ENCODE measurements around the gene NTNG1.

Gene NTNG1

GRCh38 chr1:107171333-107171732, 30.5 kb downstream of the NTNG1 start:
- Histone ChIP-seq H3K27ac (ENCODE audit: low read length) (no peak overlapping the region), H3K9ac (ENCODE audit: low read length) (no peak overlapping the region), H3F3A (ENCODE audit: insufficient read depth, low read length) (no peaks in the 10 kb centered on the region), H3K27me3 (replicated peaks; ENCODE audit: insufficient read depth, low read length) (no peaks in the 10 kb centered on the region), H3K9me3 (replicated peaks; ENCODE audit: insufficient read depth, low read length) (no peaks in the 10 kb centered on the region), H3K4me2 (ENCODE audit: low read depth, low read length) (no peak overlapping the region), H3K79me2 (ENCODE audit: low read length) (no peaks in the 10 kb centered on the region), H3K4me1 (ENCODE audit: low read length) (no peaks in the 10 kb centered on the region), H3K9me2 (replicated peaks; ENCODE audit: insufficient read depth, low read length) (no peaks in the 10 kb centered on the region), H4K20me1 (ENCODE audit: insufficient read depth, low read length) (no peaks in the 10 kb centered on the region), H3K4me3 (ENCODE audit: low read length) (no peak overlapping the region), H3K36me3 (replicated peaks; ENCODE audit: insufficient read depth, low read length) (no peaks in the 10 kb centered on the region), H2AFZ (ENCODE audit: low read length) (no peak overlapping the region)
- TF ChIP-seq CTCF (IDR thresholded peaks at IDR 0.05; ENCODE audit: low read length), result no peak
- TF ChIP-seq EZH2 (optimal IDR thresholded peaks at IDR 0.05; ENCODE audit: low read depth, low read length), result no peak
- no peak for TF ChIP-seq EZH2phosphoT487 (IDR thresholded peaks at IDR 0.05; ENCODE audit: low read length)
- no peak for DNase-seq

GRCh38 chr1:107172450-107173170, 31.8 kb downstream of the NTNG1 start:
- Histone ChIP-seq H3K36me3 (replicated peaks; ENCODE audit: insufficient read depth, low read length) (no peaks in the 10 kb centered on the region), H4K20me1 (ENCODE audit: insufficient read depth, low read length) (no peaks in the 10 kb centered on the region), H3K9ac (ENCODE audit: low read length) (no peak overlapping the region), H3K9me3 (replicated peaks; ENCODE audit: insufficient read depth, low read length) (no peaks in the 10 kb centered on the region), H3K4me2 (ENCODE audit: low read depth, low read length) (no peak overlapping the region), H3K9me2 (replicated peaks; ENCODE audit: insufficient read depth, low read length) (no peaks in the 10 kb centered on the region), H3K79me2 (ENCODE audit: low read length) (no peaks in the 10 kb centered on the region), H3K27me3 (replicated peaks; ENCODE audit: insufficient read depth, low read length) (no peaks in the 10 kb centered on the region), H3F3A (ENCODE audit: insufficient read depth, low read length) (no peaks in the 10 kb centered on the region), H3K27ac (ENCODE audit: low read length) (no peak overlapping the region), H3K4me3 (ENCODE audit: low read length) (no peak overlapping the region), H2AFZ (ENCODE audit: low read length) (no peak overlapping the region), H3K4me1 (ENCODE audit: low read length) (no peaks in the 10 kb centered on the region)
- TF ChIP-seq EZH2 (optimal IDR thresholded peaks at IDR 0.05; ENCODE audit: low read depth, low read length) (no peak), EZH2phosphoT487 (IDR thresholded peaks at IDR 0.05; ENCODE audit: low read length) (no peak), CTCF (IDR thresholded peaks at IDR 0.05; ENCODE audit: low read length) (no peak)
- DNase-seq, result no peak

- Histone ChIP-seq H2AFZ (ENCODE audit: low read length) (no peak overlapping the region), H3K36me3 (replicated peaks; ENCODE audit: insufficient read depth, low read length) (no peaks in the 10 kb centered on the region), H3K9me2 (replicated peaks; ENCODE audit: insufficient read depth, low read length) (no peaks in the 10 kb centered on the region), H3K27ac (ENCODE audit: low read length) (no peak overlapping the region), H3K79me2 (ENCODE audit: low read length) (no peaks in the 10 kb centered on the region), H3K9ac (ENCODE audit: low read length) (no peak overlapping the region), H3F3A (ENCODE audit: insufficient read depth, low read length) (no peaks in the 10 kb centered on the region), H4K20me1 (ENCODE audit: insufficient read depth, low read length) (no peaks in the 10 kb centered on the region), H3K9me3 (replicated peaks; ENCODE audit: insufficient read depth, low read length) (no peaks in the 10 kb centered on the region), H3K4me3 (ENCODE audit: low read length) (no peak overlapping the region), H3K4me1 (ENCODE audit: low read length) (no peaks in the 10 kb centered on the region), H3K27me3 (replicated peaks; ENCODE audit: insufficient read depth, low read length) (no peaks in the 10 kb centered on the region), H3K4me2 (ENCODE audit: low read depth, low read length) (no peak overlapping the region)
- no peak for DNase-seq
- TF ChIP-seq EZH2phosphoT487 (IDR thresholded peaks at IDR 0.05; ENCODE audit: low read length), result no peak
- no peak for TF ChIP-seq CTCF (IDR thresholded peaks at IDR 0.05; ENCODE audit: low read length)
- no peak for TF ChIP-seq EZH2 (optimal IDR thresholded peaks at IDR 0.05; ENCODE audit: low read depth, low read length)
These were observed 34.5 kb downstream of the NTNG1 start for GRCh38 chr1:107175102-107175909.

All from MM.1S (cell line).